ENCODE results near the gene MCUB.
A peak's percentile ranks its signal among the peaks of the same experiment; 100 is the strongest.
"Not testable (repeated sequence)": the region's sequence is repeated elsewhere in the genome, so short reads cannot be mapped to it uniquely, and the experiment has no call there.

Gene MCUB, protein sequence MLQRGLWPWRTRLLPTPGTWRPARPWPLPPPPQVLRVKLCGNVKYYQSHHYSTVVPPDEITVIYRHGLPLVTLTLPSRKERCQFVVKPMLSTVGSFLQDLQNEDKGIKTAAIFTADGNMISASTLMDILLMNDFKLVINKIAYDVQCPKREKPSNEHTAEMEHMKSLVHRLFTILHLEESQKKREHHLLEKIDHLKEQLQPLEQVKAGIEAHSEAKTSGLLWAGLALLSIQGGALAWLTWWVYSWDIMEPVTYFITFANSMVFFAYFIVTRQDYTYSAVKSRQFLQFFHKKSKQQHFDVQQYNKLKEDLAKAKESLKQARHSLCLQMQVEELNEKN

DNA sequence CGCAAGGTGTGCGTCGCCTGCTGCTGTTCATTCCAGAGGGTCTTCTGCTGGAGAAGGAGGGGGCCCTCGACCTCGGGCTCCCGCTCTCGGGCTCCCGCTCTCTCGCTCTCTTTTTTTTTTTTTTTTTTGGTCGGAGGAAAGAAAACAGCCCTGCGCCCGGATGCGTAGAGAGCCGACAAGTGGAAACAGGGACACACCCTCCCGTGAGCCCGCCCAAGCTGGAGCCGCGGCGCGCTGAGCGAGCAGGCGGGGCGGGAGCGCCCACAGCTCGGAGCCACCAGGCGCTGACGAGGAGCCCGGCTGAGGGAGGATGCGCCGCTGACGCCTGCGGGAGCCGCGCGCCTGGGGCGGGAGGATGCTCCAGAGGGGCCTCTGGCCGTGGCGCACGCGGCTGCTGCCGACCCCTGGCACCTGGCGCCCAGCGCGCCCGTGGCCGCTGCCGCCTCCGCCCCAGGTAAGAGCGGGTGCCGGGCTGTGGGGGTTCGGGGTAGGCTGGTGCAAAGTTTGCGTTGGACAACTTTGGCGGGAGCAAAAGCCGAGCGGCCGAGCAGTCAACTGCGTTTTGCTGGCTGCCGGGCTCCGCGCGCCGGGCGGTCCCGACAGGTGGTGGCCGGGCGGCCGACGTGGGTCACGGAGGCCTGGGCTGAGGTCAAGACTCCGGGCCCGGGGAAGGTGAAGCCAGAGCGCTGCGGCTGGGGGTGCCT lies at the start of gene MCUB:
Gene MCUB (plus strand): TSS at position 264 of the 704 bp plus-strand sequence. CDS start 92 bp downstream, at position 356.
- peak; percentile 78 to 87 for DNase-seq (ENCODE audit: low read depth in 2 of 2)

- no peak for DNase-seq (ENCODE audit: low read depth in 2 of 2)
Observed at GRCh38 chr4:109510687-109511086, 49.4 kb upstream of the MCUB start.

GRCh38 chr4:109511414-109511813 lies 48.6 kb upstream of the MCUB start:
- no peak for DNase-seq (ENCODE audit: low read depth in 2 of 2)

- not testable (repeated sequence) for DNase-seq (ENCODE audit: low read depth in 2 of 2)
Observed at GRCh38 chr4:109513368-109513767, 46.7 kb upstream of the MCUB start.

- no peak for DNase-seq (ENCODE audit: low read depth in 2 of 2)
Observed at GRCh38 chr4:109532182-109532581, 27.9 kb upstream of the MCUB start.

DNA sequence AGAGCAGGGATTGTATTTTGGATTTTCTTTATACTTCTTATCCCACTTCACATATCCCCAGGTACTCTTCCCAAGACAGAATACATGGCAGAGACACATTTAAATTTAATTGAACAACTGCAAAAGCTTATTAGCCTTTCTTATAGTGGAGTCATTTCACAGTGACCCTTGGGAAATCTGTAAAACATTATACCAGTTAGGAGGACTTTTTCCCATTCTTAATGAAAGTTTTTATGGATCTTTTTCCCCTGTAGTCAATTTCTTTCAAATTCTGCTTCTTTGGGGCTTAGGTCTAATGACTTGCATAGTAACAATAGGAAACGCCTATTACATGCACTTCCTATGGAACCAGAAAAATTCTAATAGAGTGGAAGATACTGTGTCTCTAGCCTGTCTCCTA lies 14.6 kb upstream of the MCUB start:
- no peak for DNase-seq (ENCODE audit: low read depth in 2 of 2)

DNA sequence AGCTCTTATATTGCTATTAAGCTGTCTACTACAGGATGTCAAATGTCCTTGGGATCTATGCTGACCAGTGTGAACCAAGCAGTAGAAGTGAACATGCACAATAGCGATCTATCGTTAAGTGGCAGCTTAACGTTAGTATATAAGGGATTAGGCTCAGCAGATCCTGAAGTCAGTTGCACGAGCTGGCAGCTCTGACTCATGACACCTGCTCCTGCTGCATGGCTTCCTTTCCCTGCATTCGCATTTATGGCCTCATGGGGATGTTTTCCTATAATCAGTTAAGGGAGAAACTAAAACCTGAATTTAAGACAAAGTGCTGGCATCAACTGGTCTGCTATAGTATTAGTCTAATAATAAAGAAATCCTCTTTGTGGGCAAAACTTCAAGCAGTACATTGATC lies 12.7 kb upstream of the MCUB start:
- DNase-seq (ENCODE audit: low read depth in 2 of 2), result no peak

GRCh38 chr4:109548655-109549054 lies 11.4 kb upstream of the MCUB start:
- no peak for DNase-seq (ENCODE audit: low read depth in 2 of 2)

DNA sequence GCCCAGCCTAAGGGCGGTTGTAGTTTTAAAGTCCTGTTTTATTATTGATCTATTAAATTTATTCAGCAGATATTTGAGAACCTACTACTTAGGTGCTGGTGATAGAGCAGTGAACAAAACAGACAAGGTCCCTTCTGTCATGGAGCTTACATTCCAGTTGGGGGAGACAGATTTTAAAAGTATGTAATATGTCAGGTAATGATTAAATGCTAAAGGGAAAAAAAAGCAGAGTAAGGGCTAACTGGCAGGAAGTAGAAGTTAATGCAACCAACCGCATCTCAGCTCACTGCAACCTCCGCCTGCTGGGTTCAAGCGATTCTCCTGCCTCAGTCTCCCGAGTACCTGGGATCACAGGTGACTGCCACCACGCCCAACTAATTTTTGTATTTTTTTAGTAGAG lies 7.8 kb upstream of the MCUB start:
- no peak for DNase-seq (ENCODE audit: low read depth in 2 of 2)

DNA sequence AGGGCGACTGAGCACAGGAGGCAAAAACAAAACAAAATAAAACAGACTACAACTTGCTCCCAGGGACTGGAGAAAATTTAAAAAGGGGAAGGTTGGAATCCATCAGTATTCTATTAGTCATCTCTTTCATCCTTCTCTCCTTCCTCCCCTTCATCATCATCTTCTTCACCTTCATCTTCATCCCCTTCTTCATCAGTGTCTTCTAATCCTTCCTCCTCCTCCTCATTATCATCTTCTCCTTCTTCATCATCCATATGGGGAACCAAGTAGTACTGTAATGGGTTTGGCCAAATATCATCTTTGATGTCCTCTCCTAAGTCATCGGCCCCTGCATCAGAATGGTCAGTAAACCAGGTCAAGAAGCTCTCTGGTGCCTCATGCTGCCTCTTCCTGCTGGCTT lies 6.9 kb upstream of the MCUB start:
- DNase-seq (ENCODE audit: low read depth in 2 of 2), result no peak

- DNase-seq (ENCODE audit: low read depth in 2 of 2), result no peak
Observed at GRCh38 chr4:109554971-109555370, 5.1 kb upstream of the MCUB start.

GRCh38 chr4:109557433-109557832 lies 2.6 kb upstream of the MCUB start:
- DNase-seq (ENCODE audit: low read depth in 2 of 2), result no peak

GRCh38 chr4:109558095-109558494 lies 2.0 kb upstream of the MCUB start:
- not testable (repeated sequence) for DNase-seq (ENCODE audit: low read depth in 2 of 2)

GRCh38 chr4:109559625-109559982 lies 442 bp upstream of the MCUB start:
- DNase-seq (ENCODE audit: low read depth in 2 of 2), result no peak

DNA sequence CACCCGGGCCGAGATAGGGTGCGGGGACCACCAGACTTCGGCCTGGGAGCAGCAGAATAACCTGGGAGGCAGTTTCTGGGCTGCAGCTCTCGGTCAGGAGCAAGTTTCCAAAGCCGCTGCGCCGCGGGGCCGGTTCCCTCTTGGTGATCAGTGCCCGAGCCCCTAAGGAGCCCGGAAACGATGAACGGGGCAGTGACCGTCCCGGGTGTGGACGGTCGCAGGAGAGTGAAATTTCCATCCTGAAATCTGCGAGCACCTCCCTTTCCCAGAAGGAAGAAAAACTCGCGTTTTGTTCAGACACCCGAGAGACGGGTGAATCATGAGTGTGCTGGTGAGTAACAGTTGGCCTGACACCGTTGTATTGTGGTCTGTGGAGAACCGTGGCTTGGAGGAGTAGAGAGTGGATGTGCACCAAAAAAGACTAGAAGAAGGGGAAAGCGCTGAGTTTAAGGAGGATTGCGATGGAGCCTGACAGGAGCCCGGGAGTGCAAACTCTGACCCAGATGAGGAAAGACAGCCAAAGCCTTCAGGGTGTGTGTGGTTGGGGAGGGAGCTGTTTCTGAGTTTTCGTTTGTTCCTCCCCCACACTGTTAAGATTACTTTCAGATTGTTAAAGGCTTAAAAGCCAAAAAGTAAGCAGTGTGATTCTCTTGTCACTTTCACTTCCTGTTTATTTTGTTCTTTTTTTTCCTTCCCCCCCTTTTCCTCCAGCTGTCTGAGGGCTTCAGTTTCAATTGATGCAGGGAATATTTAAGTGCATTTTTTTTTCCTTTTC lies 828 bp downstream of the MCUB start:
- peak; percentile 43 for DNase-seq (ENCODE audit: low read depth in 2 of 2)

GRCh38 chr4:109562457-109563239 lies 2.6 kb downstream of the MCUB start:
- DNase-seq (ENCODE audit: low read depth in 2 of 2), result no peak

- DNase-seq (ENCODE audit: low read depth in 2 of 2), result no peak
Observed at GRCh38 chr4:109571494-109571893, 11.4 kb downstream of the MCUB start.

- no peak for DNase-seq (ENCODE audit: low read depth in 2 of 2)
Observed at GRCh38 chr4:109572154-109572553, 12.1 kb downstream of the MCUB start.

DNA sequence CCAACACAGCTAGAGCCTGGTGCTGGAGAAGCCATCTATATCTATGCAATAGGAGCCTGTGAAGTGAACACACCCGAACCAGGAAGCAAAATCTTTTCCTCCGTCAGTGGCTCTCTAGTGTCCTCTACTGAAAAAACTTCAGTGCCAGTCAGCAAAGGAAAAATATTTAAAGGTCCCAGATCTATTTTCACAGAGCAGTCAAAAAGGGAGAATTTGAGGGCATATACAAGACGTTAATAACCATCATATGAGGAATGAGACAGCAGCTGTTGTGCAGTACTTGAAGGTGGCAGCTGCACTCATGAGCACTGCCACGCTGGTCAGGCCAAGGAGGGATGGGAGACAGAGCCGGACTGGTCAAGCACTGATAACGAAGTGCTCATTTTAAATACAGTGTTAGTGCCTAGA lies 14.4 kb downstream of the MCUB start:
- DNase-seq (ENCODE audit: low read depth in 2 of 2), result no peak

DNA sequence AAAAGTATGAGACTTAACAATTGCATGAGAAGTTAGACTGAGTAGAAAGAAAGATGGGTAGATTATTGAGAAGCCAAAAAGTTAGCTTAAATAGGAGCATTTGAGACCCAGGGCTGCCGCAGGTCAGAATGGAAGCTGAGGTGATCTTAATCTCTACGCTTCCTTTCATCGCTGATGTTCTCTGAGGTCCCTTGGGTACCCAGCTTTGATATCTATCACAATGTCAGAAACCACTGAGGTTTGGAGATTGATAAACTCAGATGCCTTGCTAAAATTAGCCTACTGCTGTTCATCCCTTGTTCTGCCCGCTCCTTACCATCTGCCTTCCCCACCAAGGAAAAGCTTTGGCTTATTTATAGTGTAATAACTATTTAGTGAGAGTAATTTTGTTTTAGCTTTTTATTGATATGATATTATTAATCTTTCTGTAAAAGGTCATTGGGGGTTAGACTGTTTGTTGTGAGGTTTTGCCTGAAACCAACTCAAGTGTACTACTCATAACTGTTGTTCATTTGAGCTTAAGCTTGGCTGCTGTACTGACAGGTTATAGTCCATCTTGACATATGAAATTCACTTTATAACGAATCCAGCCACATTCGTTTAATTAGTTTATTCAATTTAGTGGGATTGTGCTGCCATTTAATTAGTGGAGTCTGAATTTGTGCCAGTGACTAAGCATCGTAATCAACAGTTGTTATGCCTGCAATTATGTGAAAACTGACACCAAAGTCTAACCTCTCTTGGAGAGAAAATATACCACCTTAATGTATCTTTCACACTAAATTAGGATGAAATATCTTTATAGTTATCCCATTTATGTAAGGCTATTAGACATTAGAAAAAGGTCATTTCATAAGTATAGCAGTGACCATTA lies 15.1 kb downstream of the MCUB start:
- no peak for DNase-seq (ENCODE audit: low read depth in 2 of 2)

- DNase-seq (ENCODE audit: low read depth in 2 of 2), result no peak
Observed at GRCh38 chr4:109576462-109576861, 16.4 kb downstream of the MCUB start.

All from stimulated activated CD8-positive, alpha-beta memory T cell treated with anti-CD3 and anti-CD28 coated beads, Interleukin-7, amount 100 ng/mL, for 4 hours (primary cell).